ENCODE data around the gene RAI2.

- TF ChIP-seq CTCF (IDR thresholded peaks at IDR 0.05), result no peak
- no peak for TF ChIP-seq POLR2AphosphoS5 (IDR thresholded peaks at IDR 0.05)
- no peak for TF ChIP-seq POLR2A (IDR thresholded peaks at IDR 0.05)
Measured at GRCh38 chrX:17830211-17830610, 30.9 kb downstream of the RAI2 start.
